K562 (cell line): ENCODE data around the gene SLC8A2.

ENCODE experiments used
- CTCF ChIP-seq, 3 experiments: IDR thresholded peaks in 2 of 3; conservative IDR thresholded peaks in 1 of 3; 2 replicates each; pipeline ENCODE4 v1.5.1; 2011 to 2012; ENCODE audit warnings: low read length in 3 of 3, mild to moderate bottlenecking in 3 of 3, control low read depth in 2 of 3, improper control_type of control experiment in 1 of 3, inconsistent platforms in 1 of 3, low read depth in 1 of 3, mixed read lengths in 1 of 3, moderate library complexity in 1 of 3; ENCODE audit not compliant: insufficient read depth in 2 of 3
- EP300 ChIP-seq: IDR thresholded peaks from 2 replicates; pipeline ENCODE4 v1.6.1; 2012; ENCODE audit warnings: low read length, improper control_type of control experiment
- HES1 ChIP-seq: fragments of 450-650 bp; IDR thresholded peaks from 2 replicates; pipeline ENCODE4 v1.6.1; 2016; ENCODE audit warnings: low read depth, mild to moderate bottlenecking, moderate library complexity
- SMAD3 ChIP-seq: fragments of 450-650 bp; formaldehyde crosslinking; conservative IDR thresholded peaks from 2 replicates; pipeline ENCODE4 v1.4.0; 2020; ENCODE audit warnings: mild to moderate bottlenecking
- THRAP3 ChIP-seq: fragments of 450-650 bp; IDR thresholded peaks from 2 replicates; pipeline ENCODE4 v1.6.1; 2016; ENCODE audit warnings: mild to moderate bottlenecking, inconsistent platforms, borderline replicate concordance
- ZSCAN29 ChIP-seq: fragments of 450-650 bp; IDR thresholded peaks from 2 replicates; pipeline ENCODE4 v1.6.1; 2017
- TF ChIP-seq, protein P1 (sequence below), 2 experiments: fragments of 450-650 bp; formaldehyde crosslinking in 1 of 2; IDR thresholded peaks; 2 replicates each; pipeline versions ENCODE4 v1.4.0 to v1.6.1; 2014 to 2020; ENCODE audit warnings: mild to moderate bottlenecking in 2 of 2, borderline replicate concordance in 1 of 2, low read depth in 1 of 2
- TF ChIP-seq, protein P2 (sequence below): fragments of 250-450 bp; sonication (Bioruptor Pico); IDR thresholded peaks from 2 replicates; pipeline ENCODE4 v1.5.0; 2022; ENCODE audit warnings: mild to moderate bottlenecking

- TF ChIP-seq SMAD3 (CRISPR knock-in tag) (no peak), THRAP3 (no peak), ZSCAN29 (no peak), CTCF (IDR thresholded peaks at IDR 0.05 in 2 of 3, conservative IDR thresholded peaks at IDR 0.05 in 1 of 3; ENCODE audit: insufficient read depth in 2 of 3, low read depth in 1 of 3, low read length in 3 of 3) (no peak), HES1 (no peak), EP300 (no peak)
- TF ChIP-seq, protein P1, sequence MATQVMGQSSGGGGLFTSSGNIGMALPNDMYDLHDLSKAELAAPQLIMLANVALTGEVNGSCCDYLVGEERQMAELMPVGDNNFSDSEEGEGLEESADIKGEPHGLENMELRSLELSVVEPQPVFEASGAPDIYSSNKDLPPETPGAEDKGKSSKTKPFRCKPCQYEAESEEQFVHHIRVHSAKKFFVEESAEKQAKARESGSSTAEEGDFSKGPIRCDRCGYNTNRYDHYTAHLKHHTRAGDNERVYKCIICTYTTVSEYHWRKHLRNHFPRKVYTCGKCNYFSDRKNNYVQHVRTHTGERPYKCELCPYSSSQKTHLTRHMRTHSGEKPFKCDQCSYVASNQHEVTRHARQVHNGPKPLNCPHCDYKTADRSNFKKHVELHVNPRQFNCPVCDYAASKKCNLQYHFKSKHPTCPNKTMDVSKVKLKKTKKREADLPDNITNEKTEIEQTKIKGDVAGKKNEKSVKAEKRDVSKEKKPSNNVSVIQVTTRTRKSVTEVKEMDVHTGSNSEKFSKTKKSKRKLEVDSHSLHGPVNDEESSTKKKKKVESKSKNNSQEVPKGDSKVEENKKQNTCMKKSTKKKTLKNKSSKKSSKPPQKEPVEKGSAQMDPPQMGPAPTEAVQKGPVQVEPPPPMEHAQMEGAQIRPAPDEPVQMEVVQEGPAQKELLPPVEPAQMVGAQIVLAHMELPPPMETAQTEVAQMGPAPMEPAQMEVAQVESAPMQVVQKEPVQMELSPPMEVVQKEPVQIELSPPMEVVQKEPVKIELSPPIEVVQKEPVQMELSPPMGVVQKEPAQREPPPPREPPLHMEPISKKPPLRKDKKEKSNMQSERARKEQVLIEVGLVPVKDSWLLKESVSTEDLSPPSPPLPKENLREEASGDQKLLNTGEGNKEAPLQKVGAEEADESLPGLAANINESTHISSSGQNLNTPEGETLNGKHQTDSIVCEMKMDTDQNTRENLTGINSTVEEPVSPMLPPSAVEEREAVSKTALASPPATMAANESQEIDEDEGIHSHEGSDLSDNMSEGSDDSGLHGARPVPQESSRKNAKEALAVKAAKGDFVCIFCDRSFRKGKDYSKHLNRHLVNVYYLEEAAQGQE (IDR thresholded peaks at IDR 0.05; ENCODE audit: borderline replicate concordance), result no peak
- TF ChIP-seq, protein P1 (CRISPR knock-in tag; IDR thresholded peaks at IDR 0.05; ENCODE audit: low read depth), result no peak
- TF ChIP-seq, protein P2, sequence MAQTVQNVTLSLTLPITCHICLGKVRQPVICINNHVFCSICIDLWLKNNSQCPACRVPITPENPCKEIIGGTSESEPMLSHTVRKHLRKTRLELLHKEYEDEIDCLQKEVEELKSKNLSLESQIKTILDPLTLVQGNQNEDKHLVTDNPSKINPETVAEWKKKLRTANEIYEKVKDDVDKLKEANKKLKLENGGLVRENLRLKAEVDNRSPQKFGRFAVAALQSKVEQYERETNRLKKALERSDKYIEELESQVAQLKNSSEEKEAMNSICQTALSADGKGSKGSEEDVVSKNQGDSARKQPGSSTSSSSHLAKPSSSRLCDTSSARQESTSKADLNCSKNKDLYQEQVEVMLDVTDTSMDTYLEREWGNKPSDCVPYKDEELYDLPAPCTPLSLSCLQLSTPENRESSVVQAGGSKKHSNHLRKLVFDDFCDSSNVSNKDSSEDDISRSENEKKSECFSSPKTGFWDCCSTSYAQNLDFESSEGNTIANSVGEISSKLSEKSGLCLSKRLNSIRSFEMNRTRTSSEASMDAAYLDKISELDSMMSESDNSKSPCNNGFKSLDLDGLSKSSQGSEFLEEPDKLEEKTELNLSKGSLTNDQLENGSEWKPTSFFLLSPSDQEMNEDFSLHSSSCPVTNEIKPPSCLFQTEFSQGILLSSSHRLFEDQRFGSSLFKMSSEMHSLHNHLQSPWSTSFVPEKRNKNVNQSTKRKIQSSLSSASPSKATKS (CRISPR knock-in tag), result no peak
These were observed 42.6 kb upstream of the SLC8A2 start for GRCh38 chr19:47514151-47514868.
